ENCODE results near the gene SCN4B. TPM values are rescaled to one million over a fixed set of nuclear protein-coding genes. Genes with fewer than 3 reads are reported as not detected.

The SCN4B gene
- total RNA-seq, 4 donors from 2014 or later: 0.35 to 8.3 (median 1.4) TPM

GRCh38 chr11:118136801-118137200, 15.8 kb downstream of the SCN4B start:
- Histone ChIP-seq H3K36me3 (no peaks in the 10 kb centered on the region), H3K4me1 (no peaks in the 10 kb centered on the region), H3K9me3 (no peaks in the 10 kb centered on the region), H3K27ac (no peak overlapping the region), H3K4me3 (no peak overlapping the region), H3K27me3 (no peaks in the 10 kb centered on the region)
- no peak for TF ChIP-seq POLR2A (IDR thresholded peaks at IDR 0.05)
- TF ChIP-seq, protein P1, sequence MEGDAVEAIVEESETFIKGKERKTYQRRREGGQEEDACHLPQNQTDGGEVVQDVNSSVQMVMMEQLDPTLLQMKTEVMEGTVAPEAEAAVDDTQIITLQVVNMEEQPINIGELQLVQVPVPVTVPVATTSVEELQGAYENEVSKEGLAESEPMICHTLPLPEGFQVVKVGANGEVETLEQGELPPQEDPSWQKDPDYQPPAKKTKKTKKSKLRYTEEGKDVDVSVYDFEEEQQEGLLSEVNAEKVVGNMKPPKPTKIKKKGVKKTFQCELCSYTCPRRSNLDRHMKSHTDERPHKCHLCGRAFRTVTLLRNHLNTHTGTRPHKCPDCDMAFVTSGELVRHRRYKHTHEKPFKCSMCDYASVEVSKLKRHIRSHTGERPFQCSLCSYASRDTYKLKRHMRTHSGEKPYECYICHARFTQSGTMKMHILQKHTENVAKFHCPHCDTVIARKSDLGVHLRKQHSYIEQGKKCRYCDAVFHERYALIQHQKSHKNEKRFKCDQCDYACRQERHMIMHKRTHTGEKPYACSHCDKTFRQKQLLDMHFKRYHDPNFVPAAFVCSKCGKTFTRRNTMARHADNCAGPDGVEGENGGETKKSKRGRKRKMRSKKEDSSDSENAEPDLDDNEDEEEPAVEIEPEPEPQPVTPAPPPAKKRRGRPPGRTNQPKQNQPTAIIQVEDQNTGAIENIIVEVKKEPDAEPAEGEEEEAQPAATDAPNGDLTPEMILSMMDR (IDR thresholded peaks at IDR 0.05): no peak
- no peak for DNase-seq

DNA sequence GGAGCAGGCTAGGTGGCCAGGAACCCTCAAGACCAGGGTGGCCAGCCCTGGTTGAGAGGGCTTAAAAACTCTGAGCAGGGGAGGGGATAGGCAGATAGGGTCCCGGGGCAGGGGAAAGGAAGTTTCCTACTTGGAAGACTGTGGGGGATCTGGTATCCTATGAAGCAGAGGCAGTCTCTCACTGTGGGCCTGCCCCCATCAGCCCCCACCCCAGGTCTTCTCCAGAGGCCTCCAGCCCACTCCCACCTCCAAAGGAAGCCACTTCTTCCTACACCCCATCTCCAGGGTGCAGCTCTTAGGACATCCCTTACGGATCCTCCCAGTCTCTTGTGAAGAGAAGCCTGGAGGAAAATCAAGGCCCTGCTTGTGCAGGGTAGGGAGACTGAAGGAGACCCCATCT, 16.3 kb downstream of the SCN4B start:
- no peaks in the 10 kb centered on the region for H3K27me3 ChIP-seq
- DNase-seq: no peak
- TF ChIP-seq POLR2A (IDR thresholded peaks at IDR 0.05): no peak
- TF ChIP-seq, protein P1 (IDR thresholded peaks at IDR 0.05): no peak
- no peak overlapping the region for H3K27ac ChIP-seq
- H3K4me3 ChIP-seq: no peak overlapping the region
- H3K4me1 ChIP-seq: no peaks in the 10 kb centered on the region
- no peaks in the 10 kb centered on the region for H3K9me3 ChIP-seq
- no peaks in the 10 kb centered on the region for H3K36me3 ChIP-seq

DNA sequence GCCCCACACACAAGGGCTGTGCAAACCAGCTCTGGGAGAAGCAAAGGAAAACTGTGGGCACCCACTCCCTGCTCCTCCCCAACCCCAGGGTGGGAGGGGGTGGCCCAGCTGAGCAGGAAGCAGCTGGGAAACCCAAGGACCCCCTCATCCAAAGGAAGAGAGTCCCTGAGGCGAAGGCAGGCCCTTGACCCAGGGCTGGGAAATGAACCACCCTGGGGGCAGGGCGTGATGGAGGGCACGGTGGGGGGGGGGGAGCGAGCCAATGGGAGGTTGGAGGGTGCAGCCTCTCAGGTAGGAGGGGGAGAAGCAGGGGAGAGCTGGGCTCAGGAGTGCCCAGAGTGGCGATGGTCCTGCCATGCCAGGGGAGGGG, 16.8 kb downstream of the SCN4B start:
- no peaks in the 10 kb centered on the region for H3K36me3 ChIP-seq
- H3K4me1 ChIP-seq: no peaks in the 10 kb centered on the region
- no peak overlapping the region for H3K27ac ChIP-seq
- no peak overlapping the region for H3K4me3 ChIP-seq
- no peaks in the 10 kb centered on the region for H3K27me3 ChIP-seq
- H3K9me3 ChIP-seq: no peaks in the 10 kb centered on the region
- no peak for DNase-seq
- TF ChIP-seq, protein P1 (IDR thresholded peaks at IDR 0.05): no peak
- no peak for TF ChIP-seq POLR2A (IDR thresholded peaks at IDR 0.05)

GRCh38 chr11:118135051-118135795, 17.4 kb downstream of the SCN4B start:
- TF ChIP-seq, protein P1 (IDR thresholded peaks at IDR 0.05): no peak
- no peak for TF ChIP-seq POLR2A (IDR thresholded peaks at IDR 0.05)
- Histone ChIP-seq H3K9me3 (no peaks in the 10 kb centered on the region), H3K4me1 (no peaks in the 10 kb centered on the region), H3K27ac (no peak overlapping the region), H3K27me3 (no peaks in the 10 kb centered on the region), H3K4me3 (no peak overlapping the region), H3K36me3 (no peaks in the 10 kb centered on the region)
- DNase-seq: no peak

DNA sequence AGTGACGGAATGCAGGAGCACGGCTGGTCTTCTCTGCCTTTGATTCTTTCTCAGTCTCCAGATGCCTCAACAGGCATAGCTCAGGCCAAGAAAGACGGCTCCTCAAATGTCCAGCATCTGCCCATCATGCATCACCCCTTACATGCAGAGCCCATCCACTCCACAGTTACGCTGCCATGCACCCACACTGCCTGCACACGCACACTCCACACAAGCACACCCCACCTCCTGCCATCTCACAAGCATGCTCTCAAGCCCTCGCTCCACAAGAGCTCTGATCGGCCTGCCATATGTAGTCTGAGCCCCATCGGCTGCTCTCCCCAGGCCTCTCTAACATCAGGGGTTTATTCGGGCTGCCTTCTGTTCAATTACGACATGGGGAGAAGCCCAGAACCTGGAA, 18.8 kb downstream of the SCN4B start:
- Histone ChIP-seq H3K4me3 (no peak overlapping the region), H3K36me3 (no peaks in the 10 kb centered on the region), H3K27ac (no peak overlapping the region), H3K9me3 (no peaks in the 10 kb centered on the region), H3K4me1 (no peaks in the 10 kb centered on the region), H3K27me3 (no peaks in the 10 kb centered on the region)
- no peak for TF ChIP-seq POLR2A (IDR thresholded peaks at IDR 0.05)
- TF ChIP-seq, protein P1 (IDR thresholded peaks at IDR 0.05): no peak
- DNase-seq: no peak

Measured in Peyer's patch (tissue), 4 donors.